SW 1271 (cell line): ENCODE data around the gene RPL32.

Source experiments
- DNase-seq, 2 experiments: peaks; one replicate each; lab custom pipeline; 2025; lab: John Stamatoyannopoulos, UW

The RPL32 gene

DNA sequence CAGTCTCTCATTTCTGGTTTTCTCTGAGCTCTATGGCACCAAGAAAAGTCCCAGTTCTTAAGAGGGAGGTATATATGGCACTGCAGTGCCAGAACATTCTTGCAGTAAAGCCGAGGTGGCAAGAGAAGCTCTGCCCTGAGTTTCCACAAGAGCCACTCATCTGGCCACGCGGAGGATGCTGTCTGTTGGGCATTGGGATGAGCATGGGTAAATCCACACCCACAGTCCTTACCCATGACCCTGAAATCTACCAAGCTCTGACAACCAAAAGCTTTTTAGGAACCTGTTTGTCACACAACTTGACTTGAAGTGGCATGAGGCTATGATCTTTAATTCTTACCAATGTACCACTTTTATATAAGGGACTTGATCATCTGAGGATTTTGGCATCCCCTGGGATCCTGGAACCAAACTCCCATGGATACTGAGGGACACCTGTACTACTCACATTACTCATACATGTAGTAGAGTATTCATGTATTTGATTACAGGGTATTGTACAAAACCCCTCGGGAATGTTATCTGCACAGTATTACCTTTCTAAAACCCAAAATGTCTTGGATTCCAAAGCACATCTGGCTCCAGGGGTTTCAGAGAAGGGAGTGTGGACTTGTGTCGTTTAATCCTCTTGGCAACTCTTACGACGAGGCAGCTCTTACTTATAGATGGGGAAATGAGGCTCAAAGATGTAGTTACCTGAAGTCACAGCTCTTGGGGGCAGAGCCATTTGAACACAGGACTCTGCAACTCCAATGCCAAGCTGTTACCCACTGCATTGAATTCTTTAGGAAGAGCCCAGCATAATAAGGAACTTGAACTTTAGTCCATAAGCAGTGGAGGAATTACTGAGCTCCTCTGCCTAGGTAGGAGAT lies 8.8 kb downstream of the RPL32 start:
- DNase-seq: no peak

DNA sequence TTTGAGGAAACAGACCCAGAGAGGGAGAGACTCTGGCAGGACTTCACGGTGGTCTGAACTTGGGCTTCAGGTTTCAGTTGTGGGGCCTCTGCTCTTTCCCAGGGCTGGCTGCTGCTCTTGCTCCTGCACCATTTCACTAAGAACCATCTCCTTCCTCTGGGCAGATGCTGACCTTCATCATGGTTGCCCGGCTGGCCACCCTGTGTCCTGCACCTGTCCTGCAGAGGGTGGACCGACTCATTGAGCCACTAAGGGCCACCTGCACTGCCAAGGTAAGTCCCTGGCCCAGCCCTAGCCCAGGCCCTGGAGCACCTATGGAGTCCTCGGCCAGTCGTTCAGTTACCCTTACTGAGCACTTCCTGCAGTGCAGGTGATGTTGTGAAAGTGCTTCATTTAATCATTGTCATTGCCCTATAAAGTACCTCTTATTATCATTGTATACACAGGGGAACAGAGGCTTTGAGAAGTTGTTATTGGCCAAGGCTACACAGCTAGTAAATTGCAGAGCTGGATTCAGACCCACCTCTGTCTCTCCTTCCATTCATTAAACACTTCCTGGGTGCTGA lies 10.0 kb downstream of the RPL32 start:
- no peak for DNase-seq

- DNase-seq: no peak
Observed at GRCh38 chr3:12830785-12831156, 10.6 kb downstream of the RPL32 start.

DNA sequence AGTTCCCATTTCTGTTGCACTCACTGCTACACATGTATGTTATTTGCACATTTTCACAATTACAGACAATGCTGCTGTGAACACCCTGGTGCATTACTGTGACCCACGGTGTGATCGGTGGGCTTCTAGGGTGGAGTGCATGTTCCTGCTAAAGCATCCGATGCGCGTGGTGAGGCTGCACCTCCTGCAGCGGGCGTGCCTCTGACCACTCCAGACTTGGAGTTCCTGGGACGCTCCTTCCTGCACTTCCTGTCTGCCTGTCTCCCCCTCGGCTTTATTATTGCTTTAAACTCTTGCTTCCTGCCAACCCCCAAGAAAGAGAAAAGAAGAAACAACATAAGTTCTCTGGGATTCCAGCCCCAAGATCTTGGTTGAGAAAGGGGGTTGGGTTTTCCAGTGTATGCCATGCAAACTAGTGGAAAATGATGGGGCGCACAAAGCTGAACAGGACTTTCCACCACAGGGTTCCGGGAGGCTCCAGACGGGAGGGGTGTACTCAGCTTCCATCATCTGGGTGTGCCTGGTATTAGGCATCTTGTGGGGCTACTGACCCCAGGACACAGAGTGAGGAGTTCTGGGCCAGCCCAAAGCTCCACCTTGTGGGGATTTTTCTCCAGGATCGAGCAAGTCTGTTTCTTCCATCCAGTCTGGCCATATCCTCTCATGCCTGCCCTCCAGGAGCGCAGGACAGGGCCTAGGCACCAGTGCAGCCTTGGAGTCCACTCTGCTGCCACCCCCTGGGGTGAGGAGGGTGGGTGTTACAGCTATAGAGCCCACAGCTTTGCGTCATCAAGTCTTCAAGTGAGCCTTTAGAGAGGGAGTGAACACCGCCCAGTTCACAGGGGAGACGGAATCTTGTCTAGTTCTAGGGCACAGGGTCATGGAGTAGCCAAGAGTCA lies 11.2 kb downstream of the RPL32 start:
- DNase-seq: no peak

- no peak for DNase-seq
Observed at GRCh38 chr3:12829404-12829803, 12.0 kb downstream of the RPL32 start.

DNA sequence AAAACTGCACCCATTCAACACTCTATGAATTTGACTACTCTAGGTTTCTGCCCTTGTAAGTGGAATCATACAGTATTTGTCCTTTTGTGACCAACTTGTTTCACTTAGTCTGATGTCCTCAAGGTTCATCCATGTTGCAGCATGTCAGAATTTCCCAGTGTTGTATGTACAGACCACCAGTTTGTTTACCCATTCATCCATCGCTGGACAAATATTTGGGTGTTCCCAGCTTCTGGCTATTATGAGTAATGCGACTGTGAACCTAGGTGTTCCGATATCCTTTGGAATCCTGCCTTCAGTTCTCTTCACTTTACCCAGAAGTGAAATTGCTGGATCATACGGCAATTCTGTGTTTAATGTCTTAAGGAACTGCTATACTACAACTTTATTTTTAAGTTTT lies 12.6 kb downstream of the RPL32 start:
- DNase-seq: no peak

DNA sequence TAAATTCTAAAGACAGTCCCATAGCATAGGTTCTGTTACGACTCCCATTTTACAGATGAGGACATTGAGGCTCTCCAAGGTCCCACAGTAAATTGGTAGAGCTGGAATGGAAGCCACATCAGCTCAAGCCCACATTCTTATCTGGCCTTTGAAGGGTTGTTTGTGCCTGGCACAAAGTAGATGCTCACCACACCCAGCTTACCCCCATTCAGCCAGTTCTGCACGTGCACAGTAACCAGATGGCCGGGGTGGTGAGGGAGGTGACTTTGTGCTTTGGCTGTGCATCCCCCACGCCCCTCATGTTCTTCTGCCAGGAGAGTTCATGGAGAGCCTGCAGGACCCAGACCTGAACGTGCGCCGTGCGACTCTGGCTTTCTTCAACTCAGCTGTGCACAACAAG lies 16.2 kb downstream of the RPL32 start:
- no peak for DNase-seq

- DNase-seq: no peak
Observed at GRCh38 chr3:12824299-12824698, 17.1 kb downstream of the RPL32 start.

GRCh38 chr3:12822725-12823373 lies 18.5 kb downstream of the RPL32 start:
- peak in 1 of 2 experiments; percentile 66 for DNase-seq

GRCh38 chr3:12818773-12819172 lies 22.6 kb downstream of the RPL32 start:
- no peak for DNase-seq

- DNase-seq: no peak
Observed at GRCh38 chr3:12818273-12818672, 23.1 kb downstream of the RPL32 start.

GRCh38 chr3:12817343-12817710 lies 24.0 kb downstream of the RPL32 start:
- DNase-seq: no peak

DNA sequence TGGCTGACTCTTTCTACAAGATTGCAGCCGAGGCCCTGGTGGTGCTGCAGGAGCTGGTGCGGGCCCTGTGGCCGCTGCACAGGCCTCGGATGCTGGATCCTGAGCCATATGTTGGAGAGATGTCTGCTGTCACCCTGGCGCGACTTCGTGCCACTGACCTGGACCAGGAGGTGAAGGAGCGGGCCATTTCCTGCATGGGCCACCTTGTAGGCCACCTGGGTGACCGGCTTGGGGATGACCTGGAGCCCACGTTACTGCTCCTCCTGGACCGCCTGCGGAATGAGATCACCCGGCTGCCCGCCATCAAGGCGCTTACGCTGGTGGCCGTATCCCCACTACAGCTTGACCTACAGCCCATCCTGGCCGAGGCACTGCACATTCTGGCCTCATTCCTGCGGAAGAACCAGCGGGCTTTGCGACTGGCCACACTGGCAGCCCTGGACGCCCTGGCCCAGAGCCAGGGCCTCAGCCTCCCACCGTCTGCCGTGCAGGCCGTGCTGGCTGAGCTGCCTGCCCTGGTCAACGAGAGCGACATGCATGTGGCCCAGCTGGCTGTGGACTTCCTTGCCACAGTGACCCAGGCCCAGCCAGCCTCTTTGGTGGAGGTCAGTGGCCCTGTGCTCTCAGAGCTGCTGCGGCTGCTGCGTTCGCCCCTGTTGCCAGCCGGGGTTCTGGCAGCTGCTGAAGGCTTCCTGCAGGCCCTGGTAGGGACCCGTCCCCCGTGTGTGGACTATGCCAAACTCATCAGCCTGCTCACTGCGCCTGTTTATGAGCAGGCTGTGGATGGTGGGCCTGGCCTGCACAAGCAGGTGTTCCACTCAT lies 24.6 kb downstream of the RPL32 start:
- DNase-seq: no peak

- DNase-seq: no peak
Observed at GRCh38 chr3:12815719-12816118, 25.6 kb downstream of the RPL32 start.

GRCh38 chr3:12815078-12815477 lies 26.3 kb downstream of the RPL32 start:
- DNase-seq: no peak

GRCh38 chr3:12813967-12814366 lies 27.4 kb downstream of the RPL32 start:
- no peak for DNase-seq

DNA sequence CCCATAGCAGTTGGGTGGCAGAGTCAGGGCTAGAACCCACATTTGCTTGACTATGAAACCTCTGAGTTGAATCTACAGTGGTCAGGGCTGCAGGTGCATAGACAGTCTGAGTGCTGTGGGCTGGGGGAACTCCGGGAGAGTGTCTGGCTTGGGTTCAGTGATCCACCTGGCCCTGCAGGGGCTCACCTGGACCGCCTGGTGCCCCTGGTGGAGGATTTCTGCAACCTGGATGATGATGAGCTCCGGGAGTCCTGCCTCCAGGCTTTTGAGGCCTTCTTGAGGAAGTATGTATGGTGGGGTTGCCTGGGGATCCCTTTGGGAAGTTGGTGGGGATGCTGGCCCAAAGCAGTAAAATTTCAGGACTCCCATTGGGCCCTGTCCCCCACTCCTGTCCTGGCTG lies 28.6 kb downstream of the RPL32 start:
- DNase-seq: no peak

- DNase-seq: no peak
Observed at GRCh38 chr3:12810961-12811360, 30.4 kb downstream of the RPL32 start.

GRCh38 chr3:12810013-12810780 lies 31.2 kb downstream of the RPL32 start:
- peak; percentile 80 to 86 for DNase-seq

DNA sequence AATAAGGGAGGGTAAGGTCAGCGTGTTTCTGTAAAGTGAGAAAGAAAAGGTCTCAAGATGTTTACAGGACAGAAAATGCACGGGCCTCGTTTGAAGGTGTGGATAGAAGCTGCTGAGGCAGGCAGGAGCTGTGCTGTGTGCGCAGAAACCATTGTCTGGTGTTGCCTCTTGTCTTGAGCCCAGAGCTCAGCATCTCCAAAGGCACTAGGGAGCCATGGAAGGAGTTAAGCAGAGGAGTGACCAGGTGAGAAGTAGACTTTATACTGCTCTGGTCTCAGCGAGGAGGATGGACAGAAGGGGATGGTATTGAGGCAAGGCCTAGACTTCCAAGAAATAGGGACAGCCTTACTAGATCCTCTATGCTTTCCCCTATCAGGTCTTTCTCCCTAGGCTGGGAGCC lies 31.9 kb downstream of the RPL32 start:
- no peak for DNase-seq

DNA sequence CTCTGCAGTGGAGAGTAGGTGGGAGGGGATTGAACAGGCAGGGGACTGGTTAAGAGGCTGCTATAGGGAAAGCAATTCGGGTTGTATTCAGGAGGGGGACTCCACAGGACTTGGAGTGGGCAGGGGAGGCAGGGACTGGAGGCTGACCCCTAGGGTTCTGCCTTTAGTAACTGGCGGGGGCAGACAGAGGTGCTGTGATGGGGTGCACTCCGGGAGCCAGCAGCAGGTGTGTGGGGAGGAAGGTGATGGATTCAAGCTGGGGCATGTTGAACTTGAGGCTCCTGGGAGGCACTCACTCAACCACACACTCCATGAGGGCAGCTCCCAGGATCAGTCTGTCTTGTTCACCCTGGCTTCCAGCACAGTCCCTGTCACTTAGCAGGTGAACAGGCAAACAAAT lies 32.4 kb downstream of the RPL32 start:
- DNase-seq: no peak
